Coronary artery (tissue), 2 donors: ENCODE results near the gene MSH3.
"Not testable (repeated sequence)": the region's sequence is repeated elsewhere in the genome, so short reads cannot be mapped to it uniquely, and the experiment has no call there.

Source experiments
- DNase-seq: peaks from one replicate; pipeline ENCODE4 v3.0.0-alpha.2; 2017; ENCODE audit warnings: low spot score
- H3K27ac ChIP-seq, 2 donors: fragments of 200-600 bp; sonication (generic); one replicate each; pipeline ENCODE4 v1.5.1; 2016 to 2019
- H3K4me3 ChIP-seq: fragments of 200-600 bp; sonication (generic); 2 replicates; pipeline ENCODE4 v1.5.1; 2016; ENCODE audit warnings: mild to moderate bottlenecking, moderate library complexity
- CTCF ChIP-seq: fragments of 200-600 bp; sonication (generic); IDR thresholded peaks from one replicate; pipeline ENCODE4 v1.5.1; 2019; ENCODE audit warnings: antibody characterized with exemption

The MSH3 gene

GRCh38 chr5:80834710-80835109 lies 180.3 kb downstream of the MSH3 start:
- Histone ChIP-seq H3K4me3 (no peak overlapping the region), H3K27ac (no peak overlapping the region)
- no peak for DNase-seq
- TF ChIP-seq CTCF, result no peak

- Histone ChIP-seq H3K27ac (no peak overlapping the region), H3K4me3 (no peak overlapping the region)
- TF ChIP-seq CTCF, result no peak
- no peak for DNase-seq
These were observed 180.7 kb downstream of the MSH3 start for GRCh38 chr5:80835128-80835527.

- Histone ChIP-seq H3K4me3 (no peak overlapping the region), H3K27ac (no peak overlapping the region)
- no peak for DNase-seq
- TF ChIP-seq CTCF, result no peak
These were observed 183.2 kb downstream of the MSH3 start for GRCh38 chr5:80837679-80838078.

- DNase-seq, H3K27ac ChIP-seq, H3K4me3 ChIP-seq: not testable (repeated sequence)
These were observed 186.8 kb downstream of the MSH3 start for GRCh38 chr5:80841026-80841797.

- not testable (repeated sequence) for H3K27ac ChIP-seq, DNase-seq, H3K4me3 ChIP-seq
These were observed 192.0 kb downstream of the MSH3 start for GRCh38 chr5:80846422-80846821.

GRCh38 chr5:80850168-80850567 lies 195.7 kb downstream of the MSH3 start:
- not testable (repeated sequence) for DNase-seq, H3K27ac ChIP-seq, H3K4me3 ChIP-seq

- DNase-seq, result no peak
These were observed 198.1 kb downstream of the MSH3 start for GRCh38 chr5:80852331-80853245.

GRCh38 chr5:80853413-80853812 lies 199.0 kb downstream of the MSH3 start:
- no peak overlapping the region for H3K27ac ChIP-seq
- no peak for DNase-seq
- no peak for TF ChIP-seq CTCF
- no peak overlapping the region for H3K4me3 ChIP-seq

More at GRCh38 chr5:80852331-80853245, 198.1 kb downstream of the MSH3 start:
- Histone ChIP-seq H3K27ac (no peak overlapping the region), H3K4me3 (no peak overlapping the region)
- no peak for TF ChIP-seq CTCF
